ENCODE data around the gene ARAP3.

Gene ARAP3

DNA sequence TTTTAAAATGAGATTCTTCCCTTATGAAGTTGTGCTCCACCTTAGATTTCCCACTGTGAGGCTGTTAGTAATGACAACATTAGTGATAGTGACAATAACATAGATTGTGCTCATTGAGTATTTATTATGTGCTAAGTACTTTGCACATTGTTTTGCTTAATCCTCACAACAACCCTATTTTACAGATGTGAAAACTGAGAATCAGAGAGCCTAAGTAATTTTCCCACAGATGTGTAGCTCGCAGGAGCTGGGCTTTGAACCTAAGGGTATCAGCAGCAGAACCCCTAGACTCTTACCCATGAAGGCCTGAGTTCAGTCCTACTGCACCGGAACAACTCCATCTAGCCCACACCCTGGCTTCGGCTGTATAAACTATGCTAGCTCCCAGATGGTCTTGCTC is 15.6 kb upstream of the ARAP3 start:
- H3K79me2 ChIP-seq (ENCODE audit: low read length), result no peaks in the 10 kb centered on the region
- TF ChIP-seq, protein P1, sequence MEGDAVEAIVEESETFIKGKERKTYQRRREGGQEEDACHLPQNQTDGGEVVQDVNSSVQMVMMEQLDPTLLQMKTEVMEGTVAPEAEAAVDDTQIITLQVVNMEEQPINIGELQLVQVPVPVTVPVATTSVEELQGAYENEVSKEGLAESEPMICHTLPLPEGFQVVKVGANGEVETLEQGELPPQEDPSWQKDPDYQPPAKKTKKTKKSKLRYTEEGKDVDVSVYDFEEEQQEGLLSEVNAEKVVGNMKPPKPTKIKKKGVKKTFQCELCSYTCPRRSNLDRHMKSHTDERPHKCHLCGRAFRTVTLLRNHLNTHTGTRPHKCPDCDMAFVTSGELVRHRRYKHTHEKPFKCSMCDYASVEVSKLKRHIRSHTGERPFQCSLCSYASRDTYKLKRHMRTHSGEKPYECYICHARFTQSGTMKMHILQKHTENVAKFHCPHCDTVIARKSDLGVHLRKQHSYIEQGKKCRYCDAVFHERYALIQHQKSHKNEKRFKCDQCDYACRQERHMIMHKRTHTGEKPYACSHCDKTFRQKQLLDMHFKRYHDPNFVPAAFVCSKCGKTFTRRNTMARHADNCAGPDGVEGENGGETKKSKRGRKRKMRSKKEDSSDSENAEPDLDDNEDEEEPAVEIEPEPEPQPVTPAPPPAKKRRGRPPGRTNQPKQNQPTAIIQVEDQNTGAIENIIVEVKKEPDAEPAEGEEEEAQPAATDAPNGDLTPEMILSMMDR (IDR thresholded peaks at IDR 0.05; ENCODE audit: low read depth, low read length), result no peak
- TF ChIP-seq EZH2phosphoT487 (IDR thresholded peaks at IDR 0.05; ENCODE audit: low read depth), result no peak
- peaks cover 23% of the 10 kb centered on the region for H3K4me1 ChIP-seq (ENCODE audit: low read length)
- no peaks in the 10 kb centered on the region for H3K9me3 ChIP-seq (ENCODE audit: insufficient read depth, low read length)
- H2AFZ ChIP-seq (ENCODE audit: low read depth, low read length), result no peak overlapping the region
- H3K27ac ChIP-seq (ENCODE audit: low read length), result no peak overlapping the region
- no peak overlapping the region for H3K4me2 ChIP-seq (ENCODE audit: low read length)
- no peaks in the 10 kb centered on the region for H4K20me1 ChIP-seq (ENCODE audit: insufficient read depth, low read length)
- no peak overlapping the region for H3K4me3 ChIP-seq (ENCODE audit: low read length)
- no peaks in the 10 kb centered on the region for H3K36me3 ChIP-seq (replicated peaks; ENCODE audit: low read depth, low read length)
- H3K27me3 ChIP-seq (ENCODE audit: low read depth, low read length), result peaks cover 36% of the 10 kb centered on the region
- no peak overlapping the region for H3K9ac ChIP-seq (ENCODE audit: low read length)

DNA sequence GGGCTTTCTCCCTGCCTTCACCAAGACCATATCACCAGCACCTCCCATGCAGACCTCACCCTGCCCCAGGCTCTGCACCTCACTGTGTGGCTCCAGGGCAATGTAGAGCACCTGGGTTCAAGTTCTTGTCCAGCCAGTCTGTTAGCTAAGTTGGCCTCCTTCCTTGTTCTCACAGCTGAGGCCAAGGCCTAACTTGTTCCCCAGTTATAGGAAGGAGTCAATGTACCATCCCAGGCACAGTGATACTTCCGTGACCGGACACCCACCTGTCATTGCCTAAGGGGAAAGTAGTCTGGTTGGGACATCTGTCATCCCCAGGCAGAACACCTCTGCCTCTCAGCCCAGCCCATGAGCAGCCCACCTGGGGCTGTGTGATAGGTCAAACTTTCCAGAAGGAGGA is 14.4 kb upstream of the ARAP3 start:
- Histone ChIP-seq H3K79me2 (ENCODE audit: low read length) (no peaks in the 10 kb centered on the region), H3K9ac (ENCODE audit: low read length) (no peak overlapping the region), H2AFZ (ENCODE audit: low read depth, low read length) (no peak overlapping the region), H3K9me3 (ENCODE audit: insufficient read depth, low read length) (no peaks in the 10 kb centered on the region), H3K4me3 (ENCODE audit: low read length) (no peak overlapping the region), H3K4me2 (ENCODE audit: low read length) (no peak overlapping the region), H3K27me3 (ENCODE audit: low read depth, low read length) (peaks cover 36% of the 10 kb centered on the region), H3K27ac (ENCODE audit: low read length) (no peak overlapping the region), H4K20me1 (ENCODE audit: insufficient read depth, low read length) (no peaks in the 10 kb centered on the region), H3K4me1 (ENCODE audit: low read length) (peaks cover 20% of the 10 kb centered on the region), H3K36me3 (replicated peaks; ENCODE audit: low read depth, low read length) (no peaks in the 10 kb centered on the region)
- no peak for TF ChIP-seq EZH2phosphoT487 (IDR thresholded peaks at IDR 0.05; ENCODE audit: low read depth)
- TF ChIP-seq, protein P1 (IDR thresholded peaks at IDR 0.05; ENCODE audit: low read depth, low read length), result no peak

DNA sequence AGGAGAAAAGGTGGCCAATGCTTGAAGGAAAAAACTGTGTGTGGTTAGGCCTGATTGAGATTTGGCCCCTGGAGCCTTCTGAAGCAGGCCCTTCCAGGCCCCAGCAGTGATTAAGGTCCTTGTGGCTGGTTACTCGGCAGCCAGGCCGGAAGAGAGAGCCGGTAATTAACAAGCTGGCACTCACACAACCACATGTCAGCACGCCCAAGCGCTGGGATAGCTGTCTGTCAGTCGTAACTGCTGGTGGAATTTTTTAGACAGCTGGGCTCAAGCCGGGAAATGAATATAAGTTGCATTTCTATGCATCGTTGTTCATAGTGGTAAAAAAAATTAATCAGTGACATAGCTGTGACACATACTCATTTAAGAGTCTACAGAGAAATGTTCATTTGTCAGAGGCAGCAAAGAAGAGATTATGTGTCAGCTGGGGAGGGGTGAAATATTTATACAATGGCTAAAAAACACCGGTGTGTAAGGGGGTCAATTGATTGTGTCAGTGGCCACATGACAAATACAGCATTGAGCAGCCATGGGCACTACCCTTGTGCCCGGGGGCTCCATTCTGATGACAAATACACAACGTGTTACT is 13.7 kb upstream of the ARAP3 start:
- Histone ChIP-seq H3K4me1 (ENCODE audit: low read length) (peaks cover 16% of the 10 kb centered on the region), H3K9ac (ENCODE audit: low read length) (no peak overlapping the region), H3K4me3 (ENCODE audit: low read length) (no peak overlapping the region), H4K20me1 (ENCODE audit: insufficient read depth, low read length) (no peaks in the 10 kb centered on the region), H3K4me2 (ENCODE audit: low read length) (no peak overlapping the region), H3K79me2 (ENCODE audit: low read length) (no peaks in the 10 kb centered on the region), H3K27ac (ENCODE audit: low read length) (no peak overlapping the region), H3K36me3 (replicated peaks; ENCODE audit: low read depth, low read length) (no peaks in the 10 kb centered on the region), H3K27me3 (ENCODE audit: low read depth, low read length) (peaks cover 38% of the 10 kb centered on the region; the same call in 1 of the 2 replicates), H3K9me3 (ENCODE audit: insufficient read depth, low read length) (no peaks in the 10 kb centered on the region), H2AFZ (ENCODE audit: low read depth, low read length) (no peak overlapping the region)
- TF ChIP-seq EZH2phosphoT487 (IDR thresholded peaks at IDR 0.05; ENCODE audit: low read depth), result no peak
- TF ChIP-seq, protein P1 (IDR thresholded peaks at IDR 0.05; ENCODE audit: low read depth, low read length), result no peak

DNA sequence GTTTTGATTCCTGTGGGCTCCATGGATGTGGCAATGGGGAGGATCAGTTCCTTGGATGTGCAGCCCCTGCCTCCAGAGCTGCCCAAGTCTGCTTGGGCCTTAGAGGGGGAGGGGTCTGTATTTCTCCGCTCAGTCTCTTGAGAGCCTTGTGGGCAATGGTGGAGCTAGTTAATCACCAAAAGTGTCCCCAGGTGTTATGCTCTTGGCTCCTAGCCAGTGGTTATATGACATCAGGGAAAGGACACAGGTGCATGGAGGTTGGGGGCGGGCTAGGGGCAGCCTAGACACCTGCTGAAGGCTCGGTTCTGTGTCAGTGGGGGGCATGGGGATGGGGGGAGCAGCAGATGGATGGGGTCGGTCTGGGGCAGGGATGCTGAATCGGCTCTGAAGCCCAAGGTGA is 12.4 kb upstream of the ARAP3 start:
- Histone ChIP-seq H3K9me3 (ENCODE audit: insufficient read depth, low read length) (no peaks in the 10 kb centered on the region), H3K79me2 (ENCODE audit: low read length) (no peaks in the 10 kb centered on the region)
- TF ChIP-seq EZH2phosphoT487 (IDR thresholded peaks at IDR 0.05; ENCODE audit: low read depth), result no peak
- TF ChIP-seq, protein P1 (IDR thresholded peaks at IDR 0.05; ENCODE audit: low read depth, low read length), result no peak

More for the DNA sequence above, 12.4 kb upstream of the ARAP3 start:
- Histone ChIP-seq H3K36me3 (replicated peaks; ENCODE audit: low read depth, low read length) (no peaks in the 10 kb centered on the region), H3K27ac (ENCODE audit: low read length) (no peak overlapping the region), H4K20me1 (ENCODE audit: insufficient read depth, low read length) (no peaks in the 10 kb centered on the region), H3K4me1 (ENCODE audit: low read length) (peaks cover 16% of the 10 kb centered on the region), H3K9ac (ENCODE audit: low read length) (no peak overlapping the region), H3K27me3 (ENCODE audit: low read depth, low read length) (peaks cover 39% of the 10 kb centered on the region), H2AFZ (ENCODE audit: low read depth, low read length) (no peak overlapping the region), H3K4me3 (ENCODE audit: low read length) (no peak overlapping the region), H3K4me2 (ENCODE audit: low read length) (no peak overlapping the region)
